ENCODE measurements around the gene TP73. TPM values are rescaled to one million over a fixed set of nuclear protein-coding genes. Genes with fewer than 3 reads are reported as not detected.

The TP73 gene
- total RNA-seq, 1 experiment from 2014 or later = 11.9 TPM

- H3K27ac Mint-ChIP-seq (ENCODE audit: unreplicated experiment) = no peak overlapping the region
- intact Hi-C loops (cut with micrococcal nuclease; ENCODE audit: unreplicated experiment) = no loop called here
- BruUV-seq (replicated peaks) = no TSS peak
- H3K4me3 Mint-ChIP-seq (ENCODE audit: unreplicated experiment) = no peak overlapping the region
- peaks cover 26% of the 10 kb centered on the region; the same call in 1 of the 2 replicates for H3K4me1 ChIP-seq
- DNase-seq = no peak
- H3K36me3 ChIP-seq (ENCODE audit: control insufficient read depth, insufficient read depth, low read length) = no peaks in the 10 kb centered on the region
- ChIA-PET CTCF (no interaction called here), POLR2A (no interaction called here)
- H3K4me3 ChIP-seq (ENCODE audit: low read depth, low read length) = no peak overlapping the region
- no peaks in the 10 kb centered on the region for H3K27me3 ChIP-seq (replicated peaks; ENCODE audit: control insufficient read depth, insufficient read depth, low read length)
- H3K27me3 Mint-ChIP-seq (ENCODE audit: insufficient read depth, unreplicated experiment) = no peaks in the 10 kb centered on the region
- H3K9me3 Mint-ChIP-seq (ENCODE audit: unreplicated experiment) = no peaks in the 10 kb centered on the region
- H3K4me1 Mint-ChIP-seq (ENCODE audit: low read depth, unreplicated experiment) = no peaks in the 10 kb centered on the region
- no peaks in the 10 kb centered on the region for H3K9me3 ChIP-seq
- H3K36me3 Mint-ChIP-seq (ENCODE audit: insufficient read depth, unreplicated experiment) = peaks cover 15% of the 10 kb centered on the region
- no peak for TF ChIP-seq CTCF (IDR thresholded peaks at IDR 0.05; ENCODE audit: insufficient read depth in 1 of 2, low read depth in 1 of 2, low read length in 1 of 2, severe bottlenecking in 1 of 2, unreplicated experiment in 1 of 2)
Observed at GRCh38 chr1:3776231-3776961, 124.1 kb downstream of the TP73 start.

DNA sequence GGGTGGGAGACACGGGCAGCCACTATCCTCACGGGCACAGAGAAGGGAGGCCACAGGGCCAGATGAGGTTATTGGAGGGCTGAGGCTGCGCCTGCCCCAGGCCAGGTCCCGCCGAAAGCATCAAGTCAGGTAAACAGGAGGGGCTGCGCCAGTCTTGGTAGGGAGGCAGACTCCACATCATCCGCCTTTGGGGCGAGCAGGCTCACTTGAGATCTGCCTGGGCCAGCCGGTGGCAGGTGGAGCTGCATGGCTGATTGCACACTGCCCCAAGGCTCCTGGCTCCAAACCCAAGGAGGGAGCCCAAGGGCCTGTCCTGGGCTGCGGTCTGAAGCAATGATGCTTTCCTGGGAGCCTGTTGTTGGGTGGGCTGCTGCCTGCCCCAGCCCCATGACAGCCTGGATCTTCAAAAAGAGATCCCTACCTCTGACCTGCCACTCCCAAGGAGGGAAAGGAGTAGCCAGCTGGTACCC lies 124.8 kb downstream of the TP73 start:
- intact Hi-C loops (cut with micrococcal nuclease; ENCODE audit: unreplicated experiment) = no loop called here
- peaks cover 19% of the 10 kb centered on the region for H3K36me3 Mint-ChIP-seq (ENCODE audit: insufficient read depth, unreplicated experiment)
- Histone ChIP-seq H3K27me3 (replicated peaks; ENCODE audit: control insufficient read depth, insufficient read depth, low read length) (no peaks in the 10 kb centered on the region), H3K9me3 (no peaks in the 10 kb centered on the region), H3K4me3 (ENCODE audit: low read depth, low read length) (no peak overlapping the region), H3K4me1 (peaks cover 26% of the 10 kb centered on the region; the same call in 1 of the 2 replicates), H3K36me3 (ENCODE audit: control insufficient read depth, insufficient read depth, low read length) (no peaks in the 10 kb centered on the region)
- no peak overlapping the region for H3K4me3 Mint-ChIP-seq (ENCODE audit: unreplicated experiment)
- H3K27ac Mint-ChIP-seq (ENCODE audit: unreplicated experiment) = no peak overlapping the region
- TF ChIP-seq CTCF (IDR thresholded peaks at IDR 0.05; ENCODE audit: insufficient read depth in 1 of 2, low read depth in 1 of 2, low read length in 1 of 2, severe bottlenecking in 1 of 2, unreplicated experiment in 1 of 2) = no peak
- no peaks in the 10 kb centered on the region for H3K27me3 Mint-ChIP-seq (ENCODE audit: insufficient read depth, unreplicated experiment)
- no peaks in the 10 kb centered on the region for H3K9me3 Mint-ChIP-seq (ENCODE audit: unreplicated experiment)
- ChIA-PET CTCF (no interaction called here), POLR2A (no interaction called here)
- DNase-seq = no peak
- BruUV-seq (replicated peaks) = no TSS peak
- H3K4me1 Mint-ChIP-seq (ENCODE audit: low read depth, unreplicated experiment) = no peaks in the 10 kb centered on the region

GRCh38 chr1:3777647-3778589 lies 125.6 kb downstream of the TP73 start:
- TF ChIP-seq CTCF (IDR thresholded peaks at IDR 0.05; ENCODE audit: insufficient read depth in 1 of 2, low read depth in 1 of 2, low read length in 1 of 2, severe bottlenecking in 1 of 2, unreplicated experiment in 1 of 2) = no peak
- Mint-ChIP-seq H3K4me3 (ENCODE audit: unreplicated experiment) (no peak overlapping the region), H3K27ac (ENCODE audit: unreplicated experiment) (no peak overlapping the region), H3K27me3 (ENCODE audit: insufficient read depth, unreplicated experiment) (no peaks in the 10 kb centered on the region), H3K36me3 (ENCODE audit: insufficient read depth, unreplicated experiment) (peaks cover 27% of the 10 kb centered on the region), H3K9me3 (ENCODE audit: unreplicated experiment) (no peaks in the 10 kb centered on the region), H3K4me1 (ENCODE audit: low read depth, unreplicated experiment) (no peaks in the 10 kb centered on the region)
- intact Hi-C loops (cut with micrococcal nuclease; ENCODE audit: unreplicated experiment) = no loop called here
- no TSS peak for BruUV-seq (replicated peaks)
- H3K27me3 ChIP-seq (replicated peaks; ENCODE audit: control insufficient read depth, insufficient read depth, low read length) = no peaks in the 10 kb centered on the region
- no peak overlapping the region for H3K4me3 ChIP-seq (ENCODE audit: low read depth, low read length)
- H3K4me1 ChIP-seq = peaks cover 24% of the 10 kb centered on the region; the same call in 1 of the 2 replicates
- no peaks in the 10 kb centered on the region for H3K36me3 ChIP-seq (ENCODE audit: control insufficient read depth, insufficient read depth, low read length)
- H3K9me3 ChIP-seq = no peaks in the 10 kb centered on the region
- CTCF ChIA-PET = no interaction called here
- POLR2A ChIA-PET = no interaction called here
- no peak for DNase-seq
